Skeletal muscle cell (primary cell): ENCODE data around the gene SV2A.
A peak's percentile ranks its signal among the peaks of the same experiment; 100 is the strongest.
"Not testable (repeated sequence)": the region's sequence is repeated elsewhere in the genome, so short reads cannot be mapped to it uniquely, and the experiment has no call there.

Source experiments
- DNase-seq: peaks from one replicate; pipeline ENCODE4 v3.0.0-alpha.2; 2010; ENCODE audit warnings: low read depth
- H3K4me3 ChIP-seq: 2 replicates; pipeline ENCODE4 v1.5.1; 2011; ENCODE audit warnings: low read depth, mild to moderate bottlenecking, control low read depth, low read length, moderate library complexity

The SV2A gene

DNA sequence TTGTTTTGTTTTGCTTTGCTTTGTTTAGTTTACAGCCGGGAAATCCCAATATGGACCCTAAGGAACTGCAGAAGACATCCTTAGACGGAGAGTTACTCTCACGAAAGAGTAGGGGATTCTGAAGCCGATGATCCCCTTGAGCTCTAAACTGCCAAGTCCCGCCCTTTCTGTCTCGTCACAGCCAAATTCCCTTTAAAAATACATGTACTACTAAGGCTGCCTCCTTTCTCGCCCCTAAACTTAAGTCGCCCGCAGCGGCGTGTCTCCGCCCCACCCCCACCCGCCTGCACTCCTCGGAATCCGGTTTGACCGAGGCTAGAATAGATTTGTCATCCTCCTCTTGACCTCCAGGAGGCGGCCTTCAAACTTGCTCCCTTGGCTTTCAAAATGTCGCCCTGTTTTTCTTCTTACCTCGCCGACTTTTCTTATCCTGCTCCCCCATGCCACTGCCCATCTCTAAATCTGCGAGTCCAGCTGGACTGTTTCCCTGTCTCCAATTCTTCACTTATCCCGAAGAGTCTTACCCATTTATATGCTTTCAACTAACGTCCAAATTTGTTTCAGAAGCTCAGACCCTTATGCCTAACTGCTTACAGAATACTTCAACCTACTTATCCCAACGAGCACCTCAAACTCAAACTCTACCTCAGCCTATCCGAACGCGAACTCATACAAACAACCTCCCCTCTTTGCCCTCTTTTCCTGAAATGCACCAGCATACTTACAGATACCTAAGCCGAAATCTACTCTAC is 29.2 kb downstream of the SV2A start:
- H3K4me3 ChIP-seq, result peak overlapping the region; percentile 76
- DNase-seq, result peak; percentile 66

DNA sequence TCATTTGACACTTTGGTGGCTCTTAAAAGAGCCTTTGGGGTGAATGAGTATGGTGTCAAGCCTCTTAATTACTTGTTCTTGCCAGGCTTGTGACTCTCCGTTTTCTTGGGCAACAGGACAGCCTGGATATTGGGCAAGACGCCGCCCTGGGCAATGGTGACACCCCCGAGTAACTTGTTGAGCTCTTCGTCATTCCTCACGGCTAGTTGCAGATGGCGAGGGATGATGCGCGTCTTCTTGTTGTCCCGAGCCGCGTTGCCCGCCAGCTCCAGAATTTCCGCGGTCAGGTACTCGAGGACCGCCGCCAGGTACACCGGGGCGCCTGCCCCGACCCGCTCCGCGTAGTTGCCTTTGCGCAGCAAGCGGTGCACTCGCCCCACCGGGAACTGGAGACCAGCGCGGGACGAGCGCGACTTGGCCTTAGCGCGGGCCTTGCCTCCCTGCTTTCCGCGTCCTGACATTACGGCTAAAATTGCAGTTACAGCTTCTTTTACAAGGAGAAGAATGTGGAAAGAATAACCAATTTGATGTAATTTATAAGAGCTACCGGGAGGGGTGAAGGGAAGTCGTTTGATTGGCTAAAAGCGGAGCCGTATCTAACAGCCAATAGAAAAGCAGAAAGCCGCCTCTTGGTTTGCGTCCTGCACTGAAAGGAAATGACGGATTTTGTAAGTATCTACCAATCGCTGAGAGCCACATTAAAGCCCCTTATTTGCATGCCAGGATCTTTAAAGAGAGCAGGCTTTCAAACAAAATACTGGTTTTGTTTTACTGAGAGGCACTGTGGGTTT is 30.0 kb downstream of the SV2A start:
- H3K4me3 ChIP-seq, result peak overlapping the region; percentile 76
- peak; percentile 95 for DNase-seq

DNA sequence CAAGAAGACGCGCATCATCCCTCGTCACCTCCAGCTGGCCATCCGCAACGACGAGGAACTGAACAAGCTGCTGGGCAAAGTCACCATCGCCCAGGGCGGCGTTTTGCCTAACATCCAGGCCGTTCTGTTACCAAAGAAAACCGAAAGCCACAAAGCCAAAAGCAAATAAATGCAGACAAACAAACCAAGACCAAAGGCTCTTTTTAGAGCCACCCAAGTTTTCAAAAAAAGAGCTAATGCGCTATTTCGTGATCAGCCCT is 30.5 kb downstream of the SV2A start:
- peak overlapping the region; percentile 76 for H3K4me3 ChIP-seq
- not testable (repeated sequence) for DNase-seq

GRCh38 chr1:149886396-149887195 is 31.0 kb downstream of the SV2A start:
- peak; percentile 99 for DNase-seq
- H3K4me3 ChIP-seq, result peak overlapping the region; percentile 76

DNA sequence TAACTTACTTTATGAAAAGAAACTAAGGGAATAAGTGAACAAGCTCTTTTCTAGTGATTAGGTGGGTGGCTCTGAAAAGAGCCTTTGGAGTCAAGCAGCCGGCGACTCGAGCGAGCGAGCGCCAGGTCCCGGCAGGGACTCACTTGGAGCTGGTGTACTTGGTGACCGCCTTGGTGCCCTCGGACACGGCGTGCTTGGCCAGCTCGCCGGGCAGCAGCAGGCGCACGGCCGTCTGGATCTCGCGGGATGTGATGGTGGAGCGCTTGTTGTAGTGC is 31.6 kb downstream of the SV2A start:
- DNase-seq, result not testable (repeated sequence)
- H3K4me3 ChIP-seq, result peak overlapping the region; percentile 76

DNA sequence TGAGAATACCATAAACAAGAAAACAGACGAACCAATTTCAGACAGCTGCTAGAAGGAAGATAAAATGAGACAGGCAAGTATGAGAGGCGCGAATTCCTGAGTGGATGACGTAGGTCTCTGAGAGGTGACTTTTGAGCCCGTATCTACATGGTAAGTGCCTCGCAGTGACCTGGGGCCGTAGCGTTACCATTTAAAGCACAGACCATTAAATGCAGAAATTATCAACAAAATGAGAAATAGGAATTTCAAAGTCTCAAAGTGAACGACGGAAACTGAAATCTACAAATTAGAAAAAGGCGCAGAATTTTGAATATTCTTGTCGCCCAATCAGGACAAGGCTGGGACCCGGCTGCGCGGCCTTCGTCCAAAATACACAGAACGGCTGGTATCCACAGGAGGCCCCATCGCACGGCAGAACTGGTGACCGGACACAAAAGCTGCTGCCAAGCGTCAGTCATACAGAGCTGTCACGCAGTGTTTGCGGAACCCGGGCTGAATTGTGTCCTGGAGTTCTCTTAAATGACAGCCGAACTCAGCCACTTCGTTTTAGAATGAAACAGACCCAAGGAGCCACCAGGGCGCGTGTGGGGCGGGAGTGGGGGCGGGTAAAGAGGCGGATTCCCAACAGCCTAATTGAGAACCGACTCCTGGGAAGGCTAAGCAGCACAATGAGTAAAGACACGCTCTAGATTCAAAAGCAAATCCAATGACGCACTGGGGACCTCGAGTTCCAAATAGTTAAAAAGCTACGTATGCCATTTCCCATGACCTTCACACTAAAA is 32.1 kb downstream of the SV2A start:
- H3K4me3 ChIP-seq, result peak overlapping the region; percentile 76
- DNase-seq, result no peak

DNA sequence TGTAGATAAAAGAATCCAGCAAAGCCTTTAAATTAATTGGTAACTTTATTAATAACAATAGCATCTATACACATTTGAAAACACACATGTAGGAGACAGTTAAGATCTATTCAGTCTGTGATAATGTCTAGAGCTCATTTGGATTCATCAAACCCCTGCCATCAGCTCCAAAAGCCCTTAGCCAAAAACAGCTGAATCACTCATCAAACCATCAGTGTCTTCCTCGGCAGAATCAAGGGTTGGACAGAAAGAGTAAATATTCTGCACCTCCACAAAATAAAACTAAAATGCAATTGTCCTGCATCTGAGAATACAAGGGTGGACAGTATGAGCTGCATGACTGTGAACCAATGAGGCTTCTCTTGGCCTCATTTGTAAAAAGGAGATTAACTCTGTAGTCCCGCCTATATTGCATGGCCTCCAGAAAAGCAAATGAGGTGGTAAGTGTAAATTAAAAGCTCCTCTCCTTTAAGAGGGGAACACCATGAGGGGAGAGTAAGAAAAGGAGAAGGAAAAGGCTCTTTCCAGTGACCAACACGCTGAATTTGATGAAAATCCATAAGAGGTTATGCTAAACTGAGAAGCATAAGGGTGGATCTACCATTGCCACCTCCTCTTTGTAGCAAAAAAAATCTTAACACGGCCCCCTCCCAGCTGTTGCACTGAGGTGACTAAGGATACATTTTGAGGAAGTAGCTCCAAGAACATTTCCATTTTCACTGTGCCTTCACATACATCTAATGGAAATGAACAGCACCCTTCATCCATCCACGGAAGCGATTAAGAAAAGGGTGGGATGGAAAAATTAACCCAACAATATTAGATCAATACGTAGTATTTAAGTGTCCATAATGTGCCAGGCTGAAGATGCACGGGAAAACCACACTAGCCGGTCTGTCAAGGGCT is 33.0 kb downstream of the SV2A start:
- no peak for DNase-seq
- H3K4me3 ChIP-seq, result peak overlapping the region; percentile 76

- H3K4me3 ChIP-seq, result no peak overlapping the region
- DNase-seq, result no peak
Observed at GRCh38 chr1:149883598-149884247, 33.9 kb downstream of the SV2A start.

DNA sequence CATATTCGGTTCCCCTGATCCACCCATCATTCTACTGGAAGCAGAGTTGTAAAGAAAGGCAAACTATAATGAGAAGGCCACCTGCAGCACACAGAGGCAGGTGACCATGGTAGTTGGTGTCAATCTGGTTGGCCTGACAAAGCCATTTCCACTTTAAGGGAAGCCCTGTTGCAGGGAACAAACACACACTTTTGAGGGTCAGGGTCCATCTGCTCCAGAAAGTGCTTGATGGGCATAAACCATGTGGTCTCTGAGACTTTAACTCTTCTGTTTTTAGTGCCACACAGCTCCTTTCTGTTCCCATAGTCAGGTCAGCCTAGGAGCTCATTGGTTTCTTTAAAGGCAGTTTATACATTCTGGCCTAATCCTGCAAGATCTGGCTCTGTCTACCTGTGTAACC is 35.8 kb downstream of the SV2A start:
- no peak for DNase-seq
- H3K4me3 ChIP-seq, result no peak overlapping the region

- DNase-seq, result no peak
- H3K4me3 ChIP-seq, result no peak overlapping the region
Observed at GRCh38 chr1:149879556-149879955, 38.1 kb downstream of the SV2A start.

- DNase-seq, result no peak
- no peak overlapping the region for H3K4me3 ChIP-seq
Observed at GRCh38 chr1:149877211-149877946, 40.3 kb downstream of the SV2A start.

DNA sequence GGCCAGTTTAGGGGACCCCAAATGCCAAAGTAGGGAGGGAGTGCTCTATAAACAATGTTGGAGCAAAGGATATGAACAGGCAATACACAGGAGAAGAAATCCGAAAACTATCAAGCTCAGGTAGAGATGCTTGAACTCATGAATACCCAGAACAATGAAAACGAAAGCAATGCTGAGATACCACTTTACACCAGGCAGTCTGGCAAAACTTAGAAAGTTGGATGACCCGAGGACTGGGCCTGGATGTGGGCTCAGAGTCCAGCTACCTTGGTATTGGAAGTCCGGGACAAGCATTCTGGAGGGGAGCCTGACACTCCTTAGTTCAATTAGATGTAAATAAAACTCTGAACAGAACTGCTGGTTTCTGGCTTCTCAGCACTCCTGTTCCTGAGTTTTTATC is 44.6 kb downstream of the SV2A start:
- H3K4me3 ChIP-seq, DNase-seq: not testable (repeated sequence)

DNA sequence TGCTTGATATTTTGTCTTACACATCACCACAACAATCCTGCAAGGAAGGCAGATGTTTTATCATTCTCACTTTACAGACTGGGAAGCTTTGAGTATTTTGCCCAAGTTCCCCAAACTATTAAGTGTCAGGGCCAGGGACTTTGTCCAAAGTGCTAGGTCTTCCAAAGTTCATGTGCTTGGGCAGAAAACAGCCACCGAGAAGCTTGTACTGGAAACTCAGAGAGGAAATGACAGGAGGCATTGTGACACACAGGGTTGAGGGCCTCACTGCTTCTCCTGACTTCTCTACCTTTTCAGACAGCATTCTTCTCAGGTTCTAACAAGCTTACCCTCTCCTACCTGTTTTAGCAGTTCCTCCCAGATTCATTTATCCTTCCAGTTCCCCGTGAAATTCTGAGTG is 50.8 kb downstream of the SV2A start:
- DNase-seq, H3K4me3 ChIP-seq: not testable (repeated sequence)

DNA sequence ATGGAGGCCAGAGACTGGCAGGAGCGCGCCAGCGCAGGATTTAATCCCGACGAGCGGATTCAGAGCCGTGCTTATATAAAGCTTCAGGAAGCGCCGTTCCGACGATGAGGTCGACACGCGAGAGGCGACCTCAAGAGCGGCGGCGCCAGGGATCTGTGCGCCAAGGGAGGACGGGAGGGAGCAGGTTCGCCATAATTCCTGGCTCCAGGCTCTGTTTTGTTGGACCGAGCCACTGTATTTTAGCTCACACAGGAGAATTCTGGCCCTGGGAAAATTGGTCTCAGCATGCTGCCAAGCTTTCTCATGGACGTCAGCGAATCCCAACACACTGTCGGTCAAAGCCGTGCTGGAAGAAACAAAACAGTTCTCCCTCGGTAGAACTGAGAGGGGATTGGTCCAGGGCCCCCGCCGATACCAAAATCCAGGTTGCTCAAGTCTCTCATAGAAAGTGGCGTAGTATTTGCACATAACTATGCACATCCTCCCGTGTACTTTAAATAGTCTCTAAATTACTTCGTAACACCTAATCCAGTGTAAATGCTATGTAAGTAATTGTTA is 56.1 kb downstream of the SV2A start:
- H3K4me3 ChIP-seq, DNase-seq: not testable (repeated sequence)

GRCh38 chr1:149860684-149861496 is 56.8 kb downstream of the SV2A start:
- not testable (repeated sequence) for DNase-seq

DNA sequence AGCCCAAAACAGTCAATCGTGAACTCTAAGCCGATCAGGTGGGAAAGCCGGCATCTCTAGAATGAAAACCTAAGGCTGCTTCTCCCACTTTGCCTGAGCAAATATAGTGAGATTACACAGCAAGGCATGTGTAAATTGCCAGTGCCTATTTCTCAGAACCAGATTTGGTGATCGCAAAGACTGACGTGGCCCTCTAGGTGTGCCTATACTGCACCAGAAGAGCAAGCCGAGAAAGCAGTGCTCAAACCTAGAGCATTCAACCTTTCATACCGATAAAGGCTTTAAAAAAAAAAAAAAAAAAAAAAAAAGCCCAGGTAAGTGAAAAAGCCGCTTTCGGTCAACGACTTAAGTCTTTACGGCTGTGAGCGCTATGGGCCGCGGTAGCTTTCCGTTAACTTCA is 57.4 kb downstream of the SV2A start:
- H3K4me3 ChIP-seq, DNase-seq: not testable (repeated sequence)

More at GRCh38 chr1:149860684-149861496, 56.8 kb downstream of the SV2A start:
- not testable (repeated sequence) for H3K4me3 ChIP-seq
